OCI-LY1 (cell line): ENCODE measurements around the gene HES1.

Source experiments
- H2AFZ ChIP-seq: fragments of 200-600 bp; sonication (generic), shearing (Covaris generic); 2 replicates; pipeline ENCODE4 v1.6.0; 2014; ENCODE audit warnings: antibody characterized with exemption, mild to moderate bottlenecking, low read length
- H3F3A ChIP-seq: fragments of 200-600 bp; sonication (generic), shearing (Covaris generic); 2 replicates; pipeline ENCODE4 v1.6.0; 2014; ENCODE audit warnings: mild to moderate bottlenecking, antibody characterized with exemption, low read length, moderate library complexity; ENCODE audit not compliant: insufficient read depth
- H3K27ac ChIP-seq: fragments of 200-600 bp; sonication (generic); 2 replicates; pipeline ENCODE4 v1.5.1; 2014; ENCODE audit warnings: low read length, mixed run types, mild to moderate bottlenecking, low read depth; ENCODE audit not compliant: poor library complexity, severe bottlenecking
- H3K27me3 ChIP-seq: fragments of 200-600 bp; sonication (generic); 2 replicates; pipeline ENCODE4 v1.6.0; 2014; ENCODE audit warnings: antibody characterized with exemption, mild to moderate bottlenecking, low read length, moderate library complexity; ENCODE audit not compliant: insufficient read depth
- H3K36me3 ChIP-seq: fragments of 200-600 bp; sonication (generic); 2 replicates; pipeline ENCODE4 v1.6.1; 2014; ENCODE audit warnings: mild to moderate bottlenecking, antibody characterized with exemption, low read length, moderate library complexity, mixed read lengths; ENCODE audit not compliant: insufficient read depth
- H3K4me1 ChIP-seq: fragments of 200-600 bp; sonication (generic); 2 replicates; pipeline ENCODE4 v1.5.1; 2014; ENCODE audit warnings: mild to moderate bottlenecking, low read length, moderate library complexity; ENCODE audit not compliant: insufficient read depth, severe bottlenecking
- H3K4me2 ChIP-seq: fragments of 200-600 bp; sonication (generic), shearing (Covaris generic); 2 replicates; pipeline ENCODE4 v1.6.1; 2014; ENCODE audit warnings: low read length
- H3K4me3 ChIP-seq: fragments of 200-600 bp; sonication (generic); 2 replicates; pipeline ENCODE4 v1.5.1; 2014; ENCODE audit warnings: low read length, low read depth, mild to moderate bottlenecking, mixed read lengths; ENCODE audit not compliant: poor library complexity, severe bottlenecking
- H3K79me2 ChIP-seq: fragments of 200-600 bp; shearing (Covaris generic); 2 replicates; pipeline ENCODE4 v1.6.1; 2016; ENCODE audit warnings: mixed run types, low read length, mixed read lengths; ENCODE audit not compliant: insufficient read depth
- H3K9ac ChIP-seq: fragments of 200-600 bp; sonication (generic), shearing (Covaris generic); 2 replicates; pipeline ENCODE4 v1.6.1; 2014; ENCODE audit warnings: mild to moderate bottlenecking, low read length, mixed read lengths
- H3K9me2 ChIP-seq: fragments of 200-600 bp; sonication (generic), shearing (Covaris generic); 2 replicates; pipeline ENCODE4 v1.6.1; 2014; ENCODE audit warnings: low read depth, mild to moderate bottlenecking, low read length, mixed read lengths
- H3K9me3 ChIP-seq: fragments of 200-600 bp; shearing (Covaris generic); 2 replicates; pipeline ENCODE4 v1.6.1; 2014; ENCODE audit warnings: low read length, mixed read lengths
- H4K20me1 ChIP-seq: fragments of 200-600 bp; sonication (generic), shearing (Covaris generic); 2 replicates; pipeline ENCODE4 v1.6.0; 2016; ENCODE audit warnings: mild to moderate bottlenecking, low read length; ENCODE audit not compliant: insufficient read depth
- CTCF ChIP-seq: fragments of 200-600 bp; sonication (generic), shearing (Covaris generic); IDR thresholded peaks from 2 replicates; pipeline ENCODE4 v1.5.1; 2017; ENCODE audit warnings: mild to moderate bottlenecking, antibody characterized with exemption, low read length, moderate library complexity, mixed read lengths
- EZH2 ChIP-seq: fragments of 200-600 bp; sonication (generic), shearing (Covaris generic); IDR thresholded peaks from 2 replicates; pipeline ENCODE4 v1.8.0; 2017; ENCODE audit warnings: borderline replicate concordance, mixed run types, mild to moderate bottlenecking, antibody characterized with exemption, low read length, moderate library complexity, mixed read lengths

Gene HES1

DNA sequence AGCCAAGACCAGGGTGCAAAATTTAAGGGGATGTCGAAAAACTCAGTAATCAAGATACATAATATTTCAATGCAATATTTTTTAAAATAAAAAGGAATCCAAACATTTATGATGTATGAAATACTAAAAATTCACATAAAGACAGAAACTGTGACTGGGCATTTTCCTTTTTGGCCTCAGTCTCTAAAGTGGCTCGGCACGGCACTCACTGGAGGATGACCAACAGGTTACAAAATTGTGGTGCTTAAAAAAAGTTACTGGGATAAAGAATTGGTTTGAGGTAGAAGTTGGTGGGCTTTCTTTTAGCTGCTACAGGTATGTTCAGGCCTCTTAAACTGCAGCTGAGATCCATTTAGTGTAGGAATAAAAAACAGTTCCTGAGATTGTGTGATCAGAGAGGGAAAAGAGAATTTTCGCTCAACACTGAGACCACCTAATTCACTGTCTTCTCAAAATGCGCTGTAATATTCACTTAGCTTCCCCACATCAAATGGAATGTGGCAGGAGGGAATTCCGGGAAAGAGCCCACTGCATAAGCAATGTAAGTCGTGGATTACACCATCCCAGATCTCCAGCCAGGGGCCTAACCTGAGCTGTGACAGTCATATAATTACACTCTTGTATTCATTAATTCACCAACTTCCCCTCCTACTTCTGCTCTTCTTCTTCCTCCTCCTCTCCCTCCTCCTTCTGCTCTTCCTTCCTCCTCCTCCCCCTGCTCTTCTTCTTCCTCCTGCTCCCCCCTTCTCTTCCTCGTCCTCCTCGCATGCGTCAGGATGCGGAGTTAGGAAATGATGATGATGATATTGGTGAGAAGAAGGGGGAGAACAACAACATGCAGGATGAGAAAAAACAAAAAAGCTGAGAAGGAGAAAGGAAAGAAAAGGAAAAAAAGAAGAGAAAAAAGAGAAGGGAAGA is 45.9 kb downstream of the HES1 start:
- Histone ChIP-seq H3K4me3 (no peak overlapping the region), H3K36me3 (no peaks in the 10 kb centered on the region), H3K9me2 (no peaks in the 10 kb centered on the region), H3K79me2 (no peaks in the 10 kb centered on the region), H4K20me1 (no peaks in the 10 kb centered on the region), H3K4me2 (no peak overlapping the region), H3K4me1 (no peaks in the 10 kb centered on the region), H3K9ac (no peak overlapping the region), H3K9me3 (no peaks in the 10 kb centered on the region), H2AFZ (no peak overlapping the region), H3K27ac (no peak overlapping the region), H3F3A (no peaks in the 10 kb centered on the region), H3K27me3 (peaks cover 11% of the 10 kb centered on the region; the same call in 1 of the 2 replicates)
- TF ChIP-seq EZH2 (no peak), CTCF (no peak)

DNA sequence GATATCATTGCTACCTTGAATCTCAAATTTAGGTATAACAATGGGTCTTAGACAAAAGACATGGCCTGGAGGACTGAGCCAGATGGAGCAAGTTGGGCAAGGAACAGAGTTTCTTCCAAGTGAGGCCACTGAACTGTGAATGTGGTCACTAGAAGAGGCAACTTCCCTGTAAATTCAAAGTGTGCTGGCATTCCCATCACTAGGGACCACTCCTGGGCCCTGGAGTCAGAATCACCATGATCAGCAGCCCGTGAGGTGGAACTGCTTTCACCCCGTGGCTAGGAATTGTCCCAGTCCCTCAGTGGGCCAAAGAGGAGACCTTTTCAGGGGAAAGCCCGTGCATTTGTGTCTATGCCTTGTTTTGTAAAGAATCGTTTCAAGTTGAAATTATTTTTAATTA is 47.3 kb downstream of the HES1 start:
- TF ChIP-seq EZH2, result no peak
- no peak for TF ChIP-seq CTCF
- no peaks in the 10 kb centered on the region for H4K20me1 ChIP-seq
- no peak overlapping the region for H3K4me2 ChIP-seq
- no peak overlapping the region for H3K4me3 ChIP-seq
- no peak overlapping the region for H2AFZ ChIP-seq
- H3K79me2 ChIP-seq, result no peaks in the 10 kb centered on the region
- H3K9ac ChIP-seq, result no peak overlapping the region
- no peaks in the 10 kb centered on the region for H3K36me3 ChIP-seq
- no peaks in the 10 kb centered on the region for H3K4me1 ChIP-seq
- H3K9me3 ChIP-seq, result no peaks in the 10 kb centered on the region
- no peaks in the 10 kb centered on the region for H3K9me2 ChIP-seq
- H3K27ac ChIP-seq, result no peak overlapping the region
- H3K27me3 ChIP-seq, result peaks cover 15% of the 10 kb centered on the region; the same call in 1 of the 2 replicates
- H3F3A ChIP-seq, result no peaks in the 10 kb centered on the region

- Histone ChIP-seq H3F3A (no peaks in the 10 kb centered on the region), H4K20me1 (no peaks in the 10 kb centered on the region), H3K36me3 (no peaks in the 10 kb centered on the region), H3K4me2 (no peak overlapping the region), H3K27me3 (peaks cover 15% of the 10 kb centered on the region; the same call in 1 of the 2 replicates), H2AFZ (no peak overlapping the region), H3K79me2 (no peaks in the 10 kb centered on the region), H3K9me3 (no peaks in the 10 kb centered on the region), H3K9me2 (no peaks in the 10 kb centered on the region), H3K27ac (no peak overlapping the region), H3K4me3 (no peak overlapping the region), H3K4me1 (no peaks in the 10 kb centered on the region), H3K9ac (no peak overlapping the region)
- TF ChIP-seq EZH2 (no peak), CTCF (no peak)
These were observed 48.4 kb downstream of the HES1 start for GRCh38 chr3:194184265-194184751.
